Activated CD4-positive, CD25-positive, alpha-beta regulatory T cell treated with anti-CD3 and anti-CD28 coated beads, Interleukin-2, amount 50 U/mL, for 24 hours (primary cell): ENCODE data around the gene BMPR1B.
A peak's percentile ranks its signal among the peaks of the same experiment; 100 is the strongest.
"Not testable (repeated sequence)": the region's sequence is repeated elsewhere in the genome, so short reads cannot be mapped to it uniquely, and the experiment has no call there.

Source experiments
- ATAC-seq, 2 donors: fragments of 150-1000 bp; cut with Tn5 transposase; one replicate each; pipeline ENCODE4 v1.10.0; 2021; ENCODE audit warnings: mild to moderate bottlenecking in 1 of 2, moderate library complexity in 1 of 2

The BMPR1B gene

DNA sequence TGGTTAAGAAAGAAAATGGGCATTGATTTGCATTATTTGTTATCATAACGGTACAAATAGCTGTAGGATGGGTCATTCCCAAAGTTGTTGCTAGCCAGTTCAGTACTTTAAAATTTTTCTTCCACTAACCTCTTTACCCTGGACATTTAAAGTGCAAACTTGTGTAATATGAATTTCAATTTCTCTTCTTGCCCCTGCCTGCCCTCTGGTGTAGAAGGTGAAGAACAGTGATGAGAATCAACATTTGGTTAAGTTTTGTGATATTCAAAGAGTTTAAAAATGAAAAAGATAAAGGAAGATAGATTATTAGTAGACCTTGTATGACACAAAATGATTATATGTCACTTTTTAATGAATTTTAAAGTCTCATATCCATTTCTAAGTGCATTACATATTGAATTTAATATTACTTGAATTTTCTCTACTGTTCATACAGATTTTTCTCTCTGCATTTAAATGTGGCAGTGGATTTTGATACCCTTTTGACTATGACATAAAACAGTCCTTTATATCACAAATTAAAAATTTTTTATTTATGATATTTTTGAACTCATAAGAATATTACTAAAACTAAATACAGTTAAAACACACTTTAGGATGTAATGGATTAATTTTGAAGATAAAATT lies 337.7 kb downstream of the BMPR1B start:
- no peak for ATAC-seq

DNA sequence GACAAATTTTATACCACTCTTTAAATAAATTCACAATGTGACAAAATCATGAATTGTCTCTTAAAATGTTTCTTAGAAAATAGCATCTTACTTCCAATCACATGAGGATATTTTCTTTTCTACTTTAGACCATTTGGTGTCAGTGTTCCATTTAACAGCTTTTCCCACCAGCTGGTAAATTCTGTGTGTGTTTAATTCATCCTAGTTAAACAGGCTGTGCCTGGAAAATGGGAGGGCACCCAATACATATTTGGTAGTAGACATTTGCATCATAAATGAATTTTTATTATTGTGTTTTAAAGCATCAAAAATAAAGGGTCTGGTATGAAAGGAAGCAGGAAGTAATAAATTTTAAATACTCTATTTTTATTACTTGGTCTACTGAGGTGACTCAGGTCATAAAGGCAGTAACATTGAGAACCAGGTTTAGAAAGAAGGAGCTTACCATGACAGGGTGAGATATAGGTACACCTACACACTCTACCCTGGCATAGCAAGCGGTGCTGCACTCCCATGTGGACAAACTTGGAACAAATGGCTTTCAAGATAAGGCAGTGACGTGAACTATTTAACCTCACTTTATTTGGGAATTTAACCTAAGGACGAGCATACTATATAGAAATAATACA lies 344.5 kb downstream of the BMPR1B start:
- no peak for ATAC-seq

DNA sequence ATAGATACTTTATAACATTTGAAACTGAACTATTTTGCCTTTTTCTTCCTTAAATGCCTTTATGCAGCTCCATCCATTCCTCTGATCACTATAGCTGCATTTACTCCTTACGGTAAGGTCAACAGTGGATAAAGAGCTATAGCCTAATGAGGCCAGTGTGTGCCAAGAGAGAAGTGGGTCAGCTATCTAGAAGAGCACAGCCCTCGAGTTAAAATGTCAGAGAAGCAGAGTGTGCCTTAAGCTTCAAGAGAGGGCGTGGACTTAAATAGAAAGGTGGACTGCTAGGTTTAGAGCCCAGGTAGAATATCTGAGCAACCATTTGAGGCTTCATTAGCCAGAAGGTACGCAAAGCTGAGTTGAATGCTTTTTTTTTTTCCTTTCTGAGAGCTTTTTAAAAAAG lies 347.4 kb downstream of the BMPR1B start:
- ATAC-seq, result no peak

DNA sequence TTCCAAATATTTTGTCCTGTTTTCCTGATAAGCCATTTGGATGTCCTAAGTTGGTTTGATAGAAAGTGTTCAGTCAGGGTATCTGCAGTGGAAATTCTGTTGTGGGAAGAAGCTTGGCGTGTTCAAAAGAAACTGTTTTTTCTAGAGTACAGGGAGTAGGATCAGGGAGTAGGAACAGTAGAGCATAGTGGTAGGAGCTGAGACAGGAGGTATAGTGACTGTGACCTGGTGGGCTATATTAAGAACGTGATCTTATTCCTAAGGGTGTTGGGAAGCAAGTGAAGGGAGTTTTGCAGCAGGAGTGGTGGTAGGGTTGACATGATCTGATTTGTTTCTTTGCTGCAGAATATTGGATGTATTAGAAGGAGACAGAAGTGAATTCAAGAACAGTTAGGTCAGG lies 348.2 kb downstream of the BMPR1B start:
- no peak for ATAC-seq

DNA sequence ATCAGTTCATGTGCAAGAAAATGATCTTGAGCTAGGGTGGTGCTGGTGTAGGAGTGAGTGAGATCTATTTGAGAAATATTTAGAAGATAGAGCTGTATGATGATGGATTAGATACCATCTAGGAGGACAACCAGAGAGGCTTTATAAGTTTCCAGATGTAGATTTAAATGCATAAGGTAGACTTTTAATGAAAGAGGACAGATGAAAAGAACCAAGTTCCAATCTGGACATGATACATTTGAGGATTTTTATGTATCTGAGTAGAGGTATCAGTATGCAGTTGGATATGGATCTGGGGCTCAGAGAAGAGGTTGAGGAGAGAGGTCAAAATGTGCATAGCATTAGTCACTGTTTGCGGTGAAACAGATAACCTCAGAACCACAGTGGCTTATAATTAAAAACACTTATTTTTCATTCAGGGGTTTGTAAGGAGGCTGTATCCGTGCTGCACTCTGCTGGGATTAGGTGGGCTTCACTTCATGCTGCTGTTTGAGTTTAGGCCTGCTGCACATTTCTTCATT lies 348.7 kb downstream of the BMPR1B start:
- no peak for ATAC-seq

DNA sequence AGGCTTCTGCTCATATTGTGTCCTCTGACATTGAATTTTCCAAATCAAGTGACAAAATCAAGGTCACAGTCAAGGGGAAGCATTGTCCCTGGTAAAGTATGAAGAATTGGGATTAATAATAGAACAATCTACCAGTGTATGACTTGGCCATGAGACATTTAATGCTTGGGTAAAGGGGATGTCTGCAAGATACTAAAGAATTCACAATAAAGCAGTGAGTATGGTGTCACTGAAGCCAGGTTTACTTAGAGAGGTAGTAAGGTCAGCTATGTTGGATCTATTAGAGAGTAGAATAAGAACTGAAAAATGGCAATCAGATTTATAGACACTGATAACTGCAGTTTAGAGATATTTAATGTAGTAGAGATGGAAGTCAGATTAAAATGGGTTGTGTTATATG lies 349.2 kb downstream of the BMPR1B start:
- ATAC-seq, result no peak

DNA sequence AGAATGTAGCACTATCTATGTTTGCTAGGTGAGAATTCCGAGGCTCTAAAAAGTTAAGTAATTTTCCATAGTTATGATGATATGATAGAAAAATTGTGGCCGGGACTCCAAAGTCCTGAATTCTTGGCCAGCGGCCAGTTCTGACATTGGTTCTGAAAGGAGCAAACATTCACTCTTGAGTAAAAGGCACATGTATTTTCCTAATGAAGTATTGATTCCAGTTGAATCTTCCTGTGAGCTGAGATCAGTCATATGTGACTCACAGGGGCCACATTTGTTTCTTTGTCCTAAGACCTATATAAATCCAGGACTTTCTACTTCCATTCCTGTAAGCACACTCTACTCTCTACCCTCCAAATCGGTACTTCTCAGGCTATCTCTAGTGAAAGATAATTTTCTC lies 349.9 kb downstream of the BMPR1B start:
- ATAC-seq, result no peak

DNA sequence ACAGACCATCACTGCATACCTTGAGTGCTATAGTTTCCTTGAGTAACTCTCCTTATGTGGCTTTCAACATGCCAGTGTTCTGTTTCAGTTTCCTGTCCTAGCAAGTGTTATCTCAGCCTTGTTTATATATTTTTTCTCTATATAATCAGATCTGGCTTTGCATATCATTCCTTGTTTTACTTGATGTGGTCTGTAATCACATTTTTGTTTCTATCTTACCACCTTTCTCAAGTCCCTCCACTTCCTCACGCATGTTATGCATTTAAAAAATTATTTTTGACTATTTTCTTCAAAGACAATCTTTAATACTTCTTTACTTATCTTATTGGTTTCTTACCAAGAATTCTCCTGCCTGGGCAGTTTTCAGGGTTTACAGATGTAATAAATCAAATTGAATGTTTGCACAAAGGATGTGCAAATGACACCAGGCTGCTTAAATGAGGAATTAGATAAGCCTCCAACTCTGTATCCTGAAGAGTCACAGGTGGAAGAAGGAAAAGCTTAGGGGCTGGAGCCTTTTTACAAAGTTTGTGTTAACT lies 351.2 kb downstream of the BMPR1B start:
- no peak for ATAC-seq

DNA sequence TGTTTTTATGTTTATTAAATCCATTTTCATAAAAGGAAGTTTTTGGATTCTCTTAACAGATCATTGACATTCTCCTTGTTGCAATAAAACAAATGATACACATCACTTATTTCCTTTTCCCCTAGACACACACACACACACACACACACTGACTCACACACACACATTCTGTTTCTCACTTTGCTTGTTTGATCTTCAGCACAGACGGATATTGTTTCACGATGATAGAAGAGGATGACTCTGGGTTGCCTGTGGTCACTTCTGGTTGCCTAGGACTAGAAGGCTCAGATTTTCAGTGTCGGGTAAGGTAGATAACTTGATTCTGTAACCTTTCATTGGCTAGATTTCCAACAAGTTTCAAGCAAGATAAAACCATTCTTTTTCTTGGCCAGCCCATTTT lies 356.8 kb downstream of the BMPR1B start:
- ATAC-seq, result no peak

DNA sequence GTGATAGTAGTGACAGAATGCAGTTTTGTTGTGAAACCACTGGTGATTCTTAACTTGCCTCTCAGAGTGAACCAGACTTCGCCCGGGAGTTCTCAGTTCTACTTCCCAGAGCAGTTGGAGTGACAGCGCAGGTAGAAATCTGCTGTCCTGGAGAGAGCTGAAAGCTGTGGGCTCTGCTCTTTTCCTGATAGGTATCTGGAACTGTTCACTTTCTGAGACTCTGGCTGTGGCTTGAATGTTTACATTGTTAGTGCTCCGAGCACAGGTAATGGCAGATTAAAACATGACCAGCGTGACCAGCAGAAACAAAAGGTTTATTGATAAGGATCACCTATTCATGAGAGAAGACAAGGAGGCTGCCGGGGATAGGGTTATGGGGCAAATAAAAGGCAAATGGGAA lies 360.7 kb downstream of the BMPR1B start:
- ATAC-seq, result no peak

DNA sequence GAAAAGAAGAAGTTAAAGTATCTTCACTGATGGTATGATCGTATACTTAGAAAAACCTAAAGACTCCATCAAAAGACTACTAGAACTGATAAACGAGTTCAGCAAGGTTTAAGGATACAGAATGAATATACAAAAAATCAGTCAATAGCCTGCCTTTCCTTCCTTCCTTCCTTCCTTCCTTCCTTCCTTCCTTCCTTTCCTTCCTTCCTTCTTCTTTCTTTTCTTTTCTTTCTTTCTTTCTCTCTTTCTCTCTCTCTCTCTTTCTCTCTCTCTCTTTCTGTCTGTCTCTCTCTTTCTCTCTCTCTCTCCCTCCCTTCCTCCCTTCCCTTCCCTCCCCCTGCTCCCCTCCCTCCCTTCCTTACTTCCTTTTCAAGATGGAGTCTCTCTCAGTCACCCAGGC lies 362.7 kb downstream of the BMPR1B start:
- no peak for ATAC-seq

DNA sequence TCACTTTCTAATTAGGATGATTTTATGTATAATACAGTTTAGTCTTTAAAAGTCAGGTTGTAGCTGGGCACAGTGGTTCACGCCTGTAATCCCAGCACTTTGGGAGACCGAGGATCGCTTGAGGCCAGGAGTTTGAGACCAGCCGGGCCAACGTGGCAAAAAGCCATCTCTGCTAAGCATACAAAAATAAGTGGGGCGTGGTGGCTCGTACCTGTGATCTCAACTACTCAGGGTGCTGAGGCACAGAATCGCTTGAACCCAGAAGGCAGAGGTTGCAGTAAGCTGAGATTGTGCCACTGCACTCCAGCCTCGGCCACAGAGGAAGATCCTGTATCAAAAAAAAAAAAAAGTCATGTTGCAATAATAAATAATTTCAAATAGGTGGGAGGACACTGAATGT lies 364.2 kb downstream of the BMPR1B start:
- ATAC-seq, result no peak

DNA sequence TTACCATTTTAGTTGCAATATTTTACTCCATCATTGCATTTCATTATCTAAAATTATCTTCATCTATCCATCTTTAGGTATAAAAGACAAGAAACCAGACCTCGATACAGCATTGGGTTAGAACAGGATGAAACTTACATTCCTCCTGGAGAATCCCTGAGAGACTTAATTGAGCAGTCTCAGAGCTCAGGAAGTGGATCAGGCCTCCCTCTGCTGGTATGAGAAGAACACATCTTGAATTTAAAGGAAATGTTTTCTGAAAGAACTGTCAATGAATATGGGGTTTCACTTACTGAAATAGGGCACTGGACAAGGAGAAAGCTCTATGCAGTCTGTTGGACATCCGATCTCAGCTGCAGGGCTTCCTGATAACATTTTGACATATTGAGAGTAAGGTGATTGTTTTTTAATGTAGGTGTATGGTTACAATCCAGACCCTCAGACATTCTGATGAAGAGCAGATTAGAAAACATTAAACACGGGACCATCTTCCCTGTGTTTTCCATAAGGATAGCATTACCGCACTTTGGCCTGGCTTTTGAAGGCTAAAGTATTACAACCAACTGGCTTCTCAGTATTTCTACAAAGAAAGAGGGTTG lies 367.2 kb downstream of the BMPR1B start:
- ATAC-seq, result no peak

DNA sequence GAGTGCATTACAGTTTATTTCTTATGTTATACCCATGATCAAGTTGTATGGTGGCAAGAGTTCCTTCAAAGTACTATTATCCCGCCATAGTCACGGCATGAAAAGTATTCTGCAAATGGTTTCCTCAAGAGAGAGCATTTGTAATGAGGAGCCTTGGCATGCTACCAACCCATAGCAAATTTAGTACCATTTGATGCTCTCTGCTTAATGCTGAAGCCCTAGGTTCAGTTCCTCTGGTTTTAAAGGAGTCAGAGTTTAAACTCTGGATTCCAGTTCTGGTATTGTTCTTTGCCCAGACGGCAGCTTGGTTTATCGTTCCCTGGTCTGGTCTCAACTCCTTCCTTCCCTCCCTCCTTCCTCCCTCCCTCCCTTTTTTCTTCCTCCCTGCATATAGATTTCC lies 371.3 kb downstream of the BMPR1B start:
- ATAC-seq, result no peak

DNA sequence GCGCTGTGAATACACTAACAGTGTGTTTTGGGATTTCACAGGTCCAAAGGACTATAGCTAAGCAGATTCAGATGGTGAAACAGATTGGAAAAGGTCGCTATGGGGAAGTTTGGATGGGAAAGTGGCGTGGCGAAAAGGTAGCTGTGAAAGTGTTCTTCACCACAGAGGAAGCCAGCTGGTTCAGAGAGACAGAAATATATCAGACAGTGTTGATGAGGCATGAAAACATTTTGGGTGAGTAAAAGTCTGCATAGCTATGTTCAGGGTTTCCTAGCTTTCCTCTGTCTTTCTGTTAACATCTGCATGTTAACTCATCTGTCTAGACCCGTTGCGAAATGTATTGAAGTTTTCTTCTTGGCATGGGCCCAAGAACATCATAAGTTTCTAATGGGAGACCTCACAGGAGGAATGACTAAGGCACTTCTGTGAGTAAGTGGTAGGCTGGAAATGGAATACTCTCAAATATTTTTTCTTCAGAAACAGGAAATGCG lies 372.1 kb downstream of the BMPR1B start:
- peak; percentile 70 to 79 for ATAC-seq

DNA sequence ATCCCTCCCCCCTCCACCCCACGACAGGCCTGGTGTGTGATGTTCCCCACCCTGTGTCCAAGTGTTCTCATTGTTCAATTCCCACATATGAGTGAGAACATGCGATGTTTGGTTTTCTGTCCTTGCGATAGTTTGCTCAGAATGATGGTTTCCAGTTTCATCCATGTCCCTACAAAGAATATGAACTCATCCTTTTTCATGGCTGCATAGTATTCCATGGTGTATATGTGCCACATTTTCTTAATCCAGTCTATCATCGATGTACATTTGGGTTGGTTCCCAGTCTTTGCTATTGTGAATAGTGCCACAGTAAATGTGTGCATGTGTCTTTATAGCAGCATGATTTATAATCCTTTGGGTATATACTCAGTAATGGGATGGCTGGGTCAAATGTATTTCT lies 376.3 kb downstream of the BMPR1B start:
- not testable (repeated sequence) for ATAC-seq

DNA sequence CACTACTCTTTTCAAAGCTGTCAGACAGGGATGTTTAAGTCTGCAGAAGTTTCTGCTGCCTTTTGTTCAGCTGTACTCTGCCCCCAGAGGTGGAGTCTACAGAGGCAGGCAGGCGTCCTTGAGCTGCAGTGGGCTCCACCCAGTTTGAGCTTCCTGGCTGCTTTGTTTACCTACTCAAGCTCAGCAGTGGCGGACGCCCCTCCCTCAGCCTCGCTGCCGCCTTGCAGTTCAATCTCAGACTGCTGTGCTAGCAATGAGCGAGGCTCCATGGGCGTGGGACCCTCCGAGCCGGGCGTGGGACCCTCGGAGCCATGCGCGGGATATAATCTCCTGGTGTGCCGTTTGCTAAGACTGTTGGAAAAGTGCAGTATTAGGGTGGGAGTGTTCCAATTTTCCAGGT lies 381.7 kb downstream of the BMPR1B start:
- not testable (repeated sequence) for ATAC-seq

DNA sequence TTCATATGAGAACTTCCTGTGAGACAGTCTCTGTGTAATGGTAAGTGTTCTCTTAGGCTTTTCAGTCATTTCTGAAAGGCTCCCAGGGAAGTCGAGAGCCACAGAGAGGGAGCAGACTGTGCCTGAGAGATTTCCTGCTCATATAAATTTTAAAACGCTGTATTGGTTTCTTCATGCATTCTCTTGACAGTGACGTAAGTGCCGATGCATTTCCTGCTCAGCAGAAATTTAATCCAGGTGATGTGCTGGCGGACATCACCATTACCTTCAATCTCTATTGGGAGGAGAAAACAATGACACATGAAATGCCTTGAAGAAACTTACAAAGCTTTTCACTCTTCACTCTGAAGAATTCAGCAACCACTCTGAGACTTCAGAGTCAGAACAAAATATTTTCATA lies 383.6 kb downstream of the BMPR1B start:
- ATAC-seq, result no peak

DNA sequence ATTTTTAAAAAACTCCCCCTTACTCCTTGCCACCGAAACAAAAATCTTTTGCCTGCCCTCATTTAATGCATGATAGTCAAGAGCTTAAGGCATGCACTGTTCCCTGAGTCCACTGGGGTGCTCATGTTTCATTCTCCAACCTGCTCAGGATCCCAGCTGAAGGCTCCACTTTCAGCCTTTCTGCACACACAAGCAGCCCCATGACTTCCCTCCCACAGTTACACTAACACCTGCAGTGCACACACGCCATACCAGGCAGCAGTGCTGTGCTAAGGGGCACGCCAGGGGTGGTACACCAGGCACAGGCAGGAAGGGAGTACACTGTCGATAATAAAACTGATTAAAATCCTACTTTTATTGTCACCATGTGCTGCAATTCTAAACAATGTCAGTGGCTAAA lies 385.2 kb downstream of the BMPR1B start:
- ATAC-seq, result no peak

DNA sequence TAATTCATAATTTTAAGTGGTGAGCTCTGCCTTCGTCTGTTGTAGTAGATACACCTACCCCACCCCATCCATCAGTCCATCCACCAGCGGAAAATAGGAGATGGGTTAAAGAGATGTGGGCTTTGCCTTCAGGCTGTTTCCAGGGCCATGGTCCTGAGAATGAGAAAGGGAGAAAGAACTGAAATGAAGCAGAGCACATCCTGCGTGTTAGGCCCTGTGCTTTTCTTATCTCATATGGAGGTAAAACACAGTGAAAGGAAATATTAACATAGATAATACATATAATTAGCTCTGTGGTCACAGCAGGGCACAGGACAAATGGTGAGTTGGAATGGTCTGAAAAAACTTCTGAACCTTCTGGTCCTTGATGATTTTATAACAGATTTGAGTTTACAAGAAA lies 393.5 kb downstream of the BMPR1B start:
- ATAC-seq, result no peak

DNA sequence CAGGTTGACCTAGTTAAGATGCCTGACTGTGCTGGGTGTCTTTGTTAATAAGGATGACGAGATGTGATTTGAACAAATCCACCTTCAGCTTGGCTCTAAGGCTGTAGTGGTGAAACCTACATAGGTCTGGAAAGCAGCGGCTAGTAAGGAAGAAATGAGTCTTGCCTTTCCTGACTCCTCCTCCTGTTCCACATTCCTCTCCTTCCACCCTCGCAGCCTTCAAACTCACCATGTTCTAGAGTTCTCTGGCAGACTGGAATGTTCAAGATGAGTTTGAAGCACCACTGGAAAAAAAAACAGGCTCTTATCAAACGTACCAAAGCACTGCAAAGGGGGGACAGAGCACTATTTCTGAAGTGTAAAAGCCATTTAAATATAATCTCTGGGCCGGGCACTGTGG lies 395.4 kb downstream of the BMPR1B start:
- ATAC-seq, result no peak

DNA sequence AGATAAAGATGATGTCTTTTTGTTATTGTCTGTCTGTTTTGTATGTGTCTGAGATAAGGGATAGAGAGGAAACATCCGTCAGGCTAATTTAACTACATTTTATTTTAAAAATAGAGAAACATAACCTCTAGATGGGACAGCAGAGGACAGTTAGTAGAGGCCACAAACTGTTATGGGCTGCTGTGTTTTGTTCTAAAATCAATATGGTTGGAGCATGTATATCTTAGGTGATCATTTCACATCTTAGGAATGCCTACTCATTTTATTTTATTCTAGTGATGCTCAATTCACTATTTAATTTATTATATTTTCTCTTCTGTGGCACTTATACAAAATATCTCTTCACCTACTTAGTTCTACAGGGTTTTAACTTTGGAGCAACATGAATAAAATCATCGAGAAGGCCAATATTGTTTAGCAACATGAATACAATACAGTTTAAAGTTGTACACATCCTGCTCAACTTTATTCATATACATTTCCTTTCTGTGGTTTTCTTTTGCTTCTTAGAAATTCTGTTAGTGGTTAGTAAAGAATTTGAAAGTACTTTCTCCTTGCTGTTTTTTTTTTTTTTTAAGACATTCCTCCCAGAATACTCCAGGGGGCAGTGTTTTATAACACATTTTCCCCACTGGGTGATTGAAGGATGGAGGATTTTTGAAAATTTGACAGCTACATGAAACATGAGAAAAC lies 398.1 kb downstream of the BMPR1B start:
- no peak for ATAC-seq

DNA sequence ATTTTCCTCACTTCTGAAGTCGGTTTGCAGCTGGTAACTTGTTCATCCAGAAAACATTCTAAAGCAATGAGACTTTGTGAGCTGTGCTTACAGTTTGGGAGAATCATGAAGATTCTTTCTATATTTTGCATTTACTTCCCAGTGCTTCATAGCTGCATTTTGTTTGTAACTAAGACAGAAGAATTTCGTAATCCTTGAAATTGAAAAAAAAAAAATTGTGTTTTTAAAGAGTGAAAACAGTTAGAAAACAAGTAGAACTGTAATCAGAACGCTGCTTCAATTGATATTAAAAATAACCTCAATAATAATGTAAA lies 398.7 kb downstream of the BMPR1B start:
- no peak for ATAC-seq

DNA sequence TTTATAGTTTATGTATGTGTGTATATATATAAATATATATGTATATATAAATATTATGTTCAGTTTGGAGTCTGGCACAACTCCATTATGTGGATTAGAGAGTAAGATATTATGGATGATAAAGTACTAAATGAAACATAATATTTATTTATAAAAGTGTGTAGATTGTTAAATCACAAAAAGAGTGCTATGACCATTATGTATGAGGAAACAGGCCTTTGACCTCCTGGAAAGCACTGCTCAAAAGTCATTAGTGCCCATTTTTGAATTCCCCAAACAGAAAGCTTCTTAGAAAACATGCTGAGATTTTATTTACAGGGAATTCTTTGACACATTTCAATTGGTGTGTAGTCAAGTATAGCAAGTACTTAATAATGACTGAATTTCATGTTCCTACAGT lies 399.8 kb downstream of the BMPR1B start:
- ATAC-seq, result no peak
